Liver (tissue), 9 donors: ENCODE measurements around the gene CIB1. TPM values are rescaled to one million over a fixed set of nuclear protein-coding genes. Genes with fewer than 3 reads are reported as not detected.

Source experiments
- DNase-seq: peaks from one replicate; pipeline ENCODE4 v3.0.0-alpha.2; 2017; ENCODE audit warnings: low spot score
- H3K27ac ChIP-seq, 2 donors: one replicate each; pipeline ENCODE4 v1.7.0; 2013; ENCODE audit warnings: inconsistent platforms in 2 of 2, low read length in 2 of 2, control low read depth in 1 of 2, low read depth in 1 of 2, mild to moderate bottlenecking in 1 of 2
- H3K27me3 ChIP-seq, 4 donors: one replicate each; pipeline versions ENCODE4 v1.6.1 to v1.7.0; 2013; ENCODE audit warnings: low read length in 3 of 4, inconsistent platforms in 1 of 4, mild to moderate bottlenecking in 1 of 4, moderate library complexity in 1 of 4; ENCODE audit not compliant: control insufficient read depth in 4 of 4, insufficient read depth in 4 of 4
- H3K36me3 ChIP-seq, 4 donors: one replicate each; pipeline versions ENCODE4 v1.6.1 to v1.7.0; 2013; ENCODE audit warnings: low read length in 3 of 4, mild to moderate bottlenecking in 3 of 4, low read depth in 1 of 4, moderate library complexity in 1 of 4; ENCODE audit not compliant: control insufficient read depth in 4 of 4, insufficient read depth in 3 of 4
- H3K4me1 ChIP-seq, 4 donors: one replicate each; pipeline versions ENCODE4 v1.6.1 to v1.7.0; 2013; ENCODE audit warnings: low read length in 3 of 4, mild to moderate bottlenecking in 3 of 4, moderate library complexity in 1 of 4; ENCODE audit not compliant: control insufficient read depth in 4 of 4, insufficient read depth in 4 of 4
- H3K4me3 ChIP-seq, 3 donors: one replicate each; pipeline versions ENCODE4 v1.6.1 to v1.7.0; 2013; ENCODE audit warnings: low read length in 3 of 3, control low read depth in 1 of 3, low read depth in 1 of 3, mild to moderate bottlenecking in 1 of 3
- H3K9ac ChIP-seq, 2 donors: one replicate each; pipeline ENCODE4 v1.7.0; 2013; ENCODE audit warnings: low read length in 2 of 2, mild to moderate bottlenecking in 2 of 2, moderate library complexity in 2 of 2, control low read depth in 1 of 2, low read depth in 1 of 2
- H3K9me3 ChIP-seq, 4 donors: one replicate each; pipeline versions ENCODE4 v1.6.1 to v1.7.0; 2013; ENCODE audit warnings: low read length in 3 of 4; ENCODE audit not compliant: control insufficient read depth in 4 of 4
- CTCF ChIP-seq: fragments of 150-350 bp; IDR thresholded peaks from 2 replicates; pipeline ENCODE4 v1.5.1; 2017; ENCODE audit warnings: improper control_type of control experiment, low read depth, low read length; ENCODE audit not compliant: missing input control
- EGR1 ChIP-seq, 2 donors: IDR thresholded peaks; 2 replicates each; pipeline ENCODE4 v1.6.1; 2016 to 2018; ENCODE audit warnings: antibody characterized with exemption in 2 of 2, low read depth in 2 of 2
- FOXA2 ChIP-seq: IDR thresholded peaks from 2 replicates; pipeline ENCODE4 v1.6.1; 2016; ENCODE audit warnings: antibody characterized with exemption
- GABPA ChIP-seq, 2 donors: IDR thresholded peaks in 1 of 2; conservative IDR thresholded peaks in 1 of 2; 2 replicates each; pipeline ENCODE4 v1.6.1; 2016; ENCODE audit warnings: antibody characterized with exemption in 2 of 2, mild to moderate bottlenecking in 1 of 2, moderate library complexity in 1 of 2
- HNF4A ChIP-seq, 2 donors: conservative IDR thresholded peaks; 2 replicates each; pipeline ENCODE4 v1.6.1; 2016; ENCODE audit warnings: antibody characterized with exemption in 2 of 2, mild to moderate bottlenecking in 2 of 2
- HNF4G ChIP-seq: IDR thresholded peaks from 2 replicates; pipeline ENCODE4 v1.6.1; 2016; ENCODE audit warnings: antibody characterized with exemption
- JUND ChIP-seq, 2 donors: IDR thresholded peaks; 2 replicates each; pipeline ENCODE4 v1.6.1; 2016; ENCODE audit warnings: antibody characterized with exemption in 2 of 2
- NR2F2 ChIP-seq: IDR thresholded peaks from 2 replicates; pipeline ENCODE4 v1.6.1; 2016; ENCODE audit warnings: antibody characterized with exemption
- RAD21 ChIP-seq, 2 donors: IDR thresholded peaks; 2 replicates each; pipeline ENCODE4 v1.6.1; 2016; ENCODE audit warnings: antibody characterized with exemption in 2 of 2, mild to moderate bottlenecking in 2 of 2
- RXRA ChIP-seq, 2 donors: IDR thresholded peaks; 2 replicates each; pipeline ENCODE4 v1.6.1; 2017 to 2018; ENCODE audit warnings: antibody characterized with exemption in 2 of 2, mild to moderate bottlenecking in 1 of 2
- SP1 ChIP-seq: IDR thresholded peaks from 2 replicates; pipeline ENCODE4 v1.6.1; 2018; ENCODE audit warnings: antibody characterized with exemption, mild to moderate bottlenecking
- TAF1 ChIP-seq: conservative IDR thresholded peaks from 2 replicates; pipeline ENCODE4 v1.6.1; 2016; ENCODE audit warnings: antibody characterized with exemption, mild to moderate bottlenecking
- YY1 ChIP-seq: IDR thresholded peaks from 2 replicates; pipeline ENCODE4 v1.6.1; 2016; ENCODE audit warnings: antibody characterized with exemption, mild to moderate bottlenecking
- WGBS: extraction: QIAGEN DNeasy Blood & Tissue Kit; methylation state at CpG from one replicate; pipeline ENCODE4 v1.1.7; 2013; 5-methylcytosine and 5-hydroxymethylcytosine counted together
- polyA plus RNA-seq, 2 donors: library from polyadenylated mRNA; stranded (reverse) in 1 of 2; unstranded in 1 of 2; fragments of 200-250 nt in 1 of 2; fragments of >200 nt in 1 of 2; fragmentation: Nextera tagmentation in 1 of 2; extraction: Ambion mirVana in 1 of 2; gene quantifications; one replicate each; pipeline versions ENCODE4 v1.2.1 to v1.2.3, GENCODE V29; 2013 to 2015
- total RNA-seq, 2 donors: library from RNA; depleted of rRNA; stranded (reverse); fragments of >200 nt; gene quantifications; one replicate each; pipeline ENCODE4 v1.2.3, GENCODE V29; 2014
- TF ChIP-seq, protein P1 (sequence below): IDR thresholded peaks from 2 replicates; pipeline ENCODE4 v1.6.1; 2016; ENCODE audit warnings: antibody characterized with exemption
- TF ChIP-seq, protein P2 (sequence below): IDR thresholded peaks from 2 replicates; pipeline ENCODE4 v1.6.1; 2016; ENCODE audit warnings: antibody characterized with exemption
- TF ChIP-seq, protein P3 (sequence below): IDR thresholded peaks from 2 replicates; pipeline ENCODE4 v1.6.1; 2016; ENCODE audit warnings: antibody characterized with exemption, mild to moderate bottlenecking
- donor health status: healthy.
- donor health status: healthy.
- donor health status: healthy.
- donor health status: healthy.
- donor health status: healthy.

CIB1 gene
- total and polyA plus RNA-seq, 4 donors: 14.9 to 107 (median 49.3) TPM

GRCh38 chr15:90234096-90234988, 601 bp upstream of the CIB1 start, which contains the start of gene GDPGP1:
Gene GDPGP1 (plus strand): TSS chr15:90234209. CDS start chr15:90240909, 6,700 bp downstream.
- DNase-seq: peak; percentile 96
- peak within 1 kb of the TSS; percentile 96 to 97 for H3K27ac ChIP-seq
- H3K27me3 ChIP-seq: no peaks in the 10 kb centered on the region
- H3K4me1 ChIP-seq: peaks cover 13 to 44% (median 33%) of the 10 kb centered on the region in 4 donors
- H3K36me3 ChIP-seq: peaks cover 7 to 15% (median 10%) of the 10 kb centered on the region in 4 donors
- 2% methylated on average over 49 of the region's 49 CpGs for WGBS
- H3K4me3 ChIP-seq: peak within 1 kb of the TSS; percentile 62 to 89 (median 86)
- H3K9ac ChIP-seq: peak within 1 kb of the TSS; percentile 83 to 90
- H3K9me3 ChIP-seq: no peaks in the 10 kb centered on the region
- TF ChIP-seq CTCF (peak; percentile 7), EGR1 (IDR thresholded peaks at IDR 0.05; ENCODE audit: low read depth in 2 of 2) (no peak), JUND (IDR thresholded peaks at IDR 0.05) (no peak), FOXA2 (no peak), TAF1 (peak; percentile 18), NR2F2 (peak; percentile 62), HNF4G (peak; percentile 60), SP1 (peak; percentile 18), RXRA (IDR thresholded peaks at IDR 0.05) (peak; percentile 16 to 58), YY1 (peak; percentile 62), GABPA (IDR thresholded peaks at IDR 0.05 in 1 of 2, conservative IDR thresholded peaks at IDR 0.05 in 1 of 2) (no peak), RAD21 (IDR thresholded peaks at IDR 0.05) (peak; percentile 7 to 19), HNF4A (conservative IDR thresholded peaks at IDR 0.05) (peak; percentile 56 to 72)
- TF ChIP-seq, protein P1, sequence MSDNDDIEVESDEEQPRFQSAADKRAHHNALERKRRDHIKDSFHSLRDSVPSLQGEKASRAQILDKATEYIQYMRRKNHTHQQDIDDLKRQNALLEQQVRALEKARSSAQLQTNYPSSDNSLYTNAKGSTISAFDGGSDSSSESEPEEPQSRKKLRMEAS: no peak
- TF ChIP-seq, protein P2, sequence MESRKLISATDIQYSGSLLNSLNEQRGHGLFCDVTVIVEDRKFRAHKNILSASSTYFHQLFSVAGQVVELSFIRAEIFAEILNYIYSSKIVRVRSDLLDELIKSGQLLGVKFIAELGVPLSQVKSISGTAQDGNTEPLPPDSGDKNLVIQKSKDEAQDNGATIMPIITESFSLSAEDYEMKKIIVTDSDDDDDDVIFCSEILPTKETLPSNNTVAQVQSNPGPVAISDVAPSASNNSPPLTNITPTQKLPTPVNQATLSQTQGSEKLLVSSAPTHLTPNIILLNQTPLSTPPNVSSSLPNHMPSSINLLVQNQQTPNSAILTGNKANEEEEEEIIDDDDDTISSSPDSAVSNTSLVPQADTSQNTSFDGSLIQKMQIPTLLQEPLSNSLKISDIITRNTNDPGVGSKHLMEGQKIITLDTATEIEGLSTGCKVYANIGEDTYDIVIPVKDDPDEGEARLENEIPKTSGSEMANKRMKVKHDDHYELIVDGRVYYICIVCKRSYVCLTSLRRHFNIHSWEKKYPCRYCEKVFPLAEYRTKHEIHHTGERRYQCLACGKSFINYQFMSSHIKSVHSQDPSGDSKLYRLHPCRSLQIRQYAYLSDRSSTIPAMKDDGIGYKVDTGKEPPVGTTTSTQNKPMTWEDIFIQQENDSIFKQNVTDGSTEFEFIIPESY: no peak
- TF ChIP-seq, protein P3, sequence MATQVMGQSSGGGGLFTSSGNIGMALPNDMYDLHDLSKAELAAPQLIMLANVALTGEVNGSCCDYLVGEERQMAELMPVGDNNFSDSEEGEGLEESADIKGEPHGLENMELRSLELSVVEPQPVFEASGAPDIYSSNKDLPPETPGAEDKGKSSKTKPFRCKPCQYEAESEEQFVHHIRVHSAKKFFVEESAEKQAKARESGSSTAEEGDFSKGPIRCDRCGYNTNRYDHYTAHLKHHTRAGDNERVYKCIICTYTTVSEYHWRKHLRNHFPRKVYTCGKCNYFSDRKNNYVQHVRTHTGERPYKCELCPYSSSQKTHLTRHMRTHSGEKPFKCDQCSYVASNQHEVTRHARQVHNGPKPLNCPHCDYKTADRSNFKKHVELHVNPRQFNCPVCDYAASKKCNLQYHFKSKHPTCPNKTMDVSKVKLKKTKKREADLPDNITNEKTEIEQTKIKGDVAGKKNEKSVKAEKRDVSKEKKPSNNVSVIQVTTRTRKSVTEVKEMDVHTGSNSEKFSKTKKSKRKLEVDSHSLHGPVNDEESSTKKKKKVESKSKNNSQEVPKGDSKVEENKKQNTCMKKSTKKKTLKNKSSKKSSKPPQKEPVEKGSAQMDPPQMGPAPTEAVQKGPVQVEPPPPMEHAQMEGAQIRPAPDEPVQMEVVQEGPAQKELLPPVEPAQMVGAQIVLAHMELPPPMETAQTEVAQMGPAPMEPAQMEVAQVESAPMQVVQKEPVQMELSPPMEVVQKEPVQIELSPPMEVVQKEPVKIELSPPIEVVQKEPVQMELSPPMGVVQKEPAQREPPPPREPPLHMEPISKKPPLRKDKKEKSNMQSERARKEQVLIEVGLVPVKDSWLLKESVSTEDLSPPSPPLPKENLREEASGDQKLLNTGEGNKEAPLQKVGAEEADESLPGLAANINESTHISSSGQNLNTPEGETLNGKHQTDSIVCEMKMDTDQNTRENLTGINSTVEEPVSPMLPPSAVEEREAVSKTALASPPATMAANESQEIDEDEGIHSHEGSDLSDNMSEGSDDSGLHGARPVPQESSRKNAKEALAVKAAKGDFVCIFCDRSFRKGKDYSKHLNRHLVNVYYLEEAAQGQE: peak; percentile 47
